Retina (tissue), 1 donor: ENCODE data around the gene PIGQ.

Experiments
- DNase-seq: peaks from one replicate; pipeline ENCODE4 v3.0.0-alpha.2; 2016

The PIGQ gene

GRCh38 chr16:569445-570254 lies at the start of gene PIGQ:
Gene PIGQ (plus strand): TSS chr16:569968. CDS start chr16:574075, 4,107 bp downstream.
- DNase-seq: peak; percentile 71

GRCh38 chr16:520847-521246 lies 48.9 kb upstream of the PIGQ start:
- DNase-seq: no peak

GRCh38 chr16:521381-522210 lies 48.2 kb upstream of the PIGQ start:
- no peak for DNase-seq

- DNase-seq: no peak
Observed at GRCh38 chr16:522320-523096, 47.3 kb upstream of the PIGQ start.

GRCh38 chr16:523097-523741 lies 46.5 kb upstream of the PIGQ start:
- no peak for DNase-seq

GRCh38 chr16:524274-525040 lies 45.3 kb upstream of the PIGQ start:
- DNase-seq: no peak

- no peak for DNase-seq
Observed at GRCh38 chr16:525123-525519, 44.6 kb upstream of the PIGQ start.

GRCh38 chr16:525520-526180 lies 44.1 kb upstream of the PIGQ start:
- peak; percentile 42 for DNase-seq

GRCh38 chr16:526181-527014 lies 43.4 kb upstream of the PIGQ start:
- DNase-seq: no peak

GRCh38 chr16:527015-527903 lies 42.5 kb upstream of the PIGQ start, which contains the start of gene CAPN15:
Gene CAPN15 (plus strand): TSS chr16:527712. CDS start chr16:546839, 19,127 bp downstream.
- DNase-seq: peak; percentile 99

GRCh38 chr16:528111-529011 lies 41.4 kb upstream of the PIGQ start:
- peak; percentile 63 for DNase-seq

- DNase-seq: no peak
Observed at GRCh38 chr16:529012-529575, 40.7 kb upstream of the PIGQ start.

- DNase-seq: no peak
Observed at GRCh38 chr16:530111-530817, 39.5 kb upstream of the PIGQ start.

GRCh38 chr16:531494-532125 lies 38.2 kb upstream of the PIGQ start:
- no peak for DNase-seq

GRCh38 chr16:533391-534123 lies 36.2 kb upstream of the PIGQ start:
- DNase-seq: no peak

- no peak for DNase-seq
Observed at GRCh38 chr16:534135-534534, 35.6 kb upstream of the PIGQ start.
